HG02623 (cell line): ENCODE measurements around the gene NPEPPS.
"Not testable (repeated sequence)": the region's sequence is repeated elsewhere in the genome, so short reads cannot be mapped to it uniquely, and the experiment has no call there.

Experiments used
- ATAC-seq: cut with Tn5 transposase; IDR thresholded peaks from one replicate; pipeline ENCODE4 v1.9.1; 2021; ENCODE audit warnings: moderate library complexity; ENCODE audit not compliant: unreplicated experiment

The NPEPPS gene

DNA sequence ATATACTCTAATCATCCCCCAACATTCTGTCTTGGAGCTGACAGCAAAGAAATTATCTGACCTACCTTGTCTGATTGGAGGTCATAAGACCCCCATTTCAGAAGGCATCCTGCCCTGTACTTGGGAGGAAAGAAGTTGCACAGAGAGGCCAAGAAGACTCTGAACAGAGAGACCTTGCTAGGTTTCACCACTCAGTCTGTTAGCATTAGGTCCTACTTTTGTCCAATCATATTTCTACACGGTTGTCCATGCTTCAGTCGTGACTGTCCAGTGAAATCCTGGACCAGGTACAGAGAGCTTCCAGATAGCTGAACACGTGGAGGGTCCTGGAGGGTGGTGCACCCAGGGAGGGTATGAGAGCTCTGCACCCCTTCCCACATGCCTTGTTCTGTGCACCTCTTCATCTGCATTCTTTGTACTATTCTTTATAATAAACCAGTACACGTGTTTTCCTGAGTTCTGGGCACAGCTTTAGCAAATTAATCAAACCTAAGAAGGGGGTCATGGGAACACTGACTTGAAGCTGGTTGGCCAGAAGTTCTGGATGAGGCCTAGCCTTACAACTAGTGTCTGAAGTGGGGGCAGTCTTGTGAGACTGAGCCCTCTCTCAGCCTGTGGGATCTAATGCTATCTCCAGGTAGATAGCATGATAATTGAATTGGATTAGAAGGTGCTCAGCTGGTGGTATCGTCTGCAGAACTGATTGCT lies 30.9 kb downstream of the NPEPPS start:
- not testable (repeated sequence) for ATAC-seq

DNA sequence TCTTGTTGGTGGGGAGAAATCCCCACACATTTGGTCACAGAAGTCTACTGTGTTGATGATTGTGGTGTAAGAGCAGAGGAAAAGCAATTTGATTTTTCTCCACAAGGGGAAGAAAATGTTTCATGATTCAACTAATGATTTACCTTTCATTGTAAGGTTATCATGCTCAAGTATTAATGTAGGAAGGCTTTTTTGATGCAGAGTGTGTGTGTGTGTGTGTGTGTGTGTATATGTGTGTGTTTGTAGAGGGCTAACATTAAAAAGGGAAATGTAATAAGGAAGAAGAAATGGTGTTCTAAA lies 31.4 kb downstream of the NPEPPS start:
- not testable (repeated sequence) for ATAC-seq

DNA sequence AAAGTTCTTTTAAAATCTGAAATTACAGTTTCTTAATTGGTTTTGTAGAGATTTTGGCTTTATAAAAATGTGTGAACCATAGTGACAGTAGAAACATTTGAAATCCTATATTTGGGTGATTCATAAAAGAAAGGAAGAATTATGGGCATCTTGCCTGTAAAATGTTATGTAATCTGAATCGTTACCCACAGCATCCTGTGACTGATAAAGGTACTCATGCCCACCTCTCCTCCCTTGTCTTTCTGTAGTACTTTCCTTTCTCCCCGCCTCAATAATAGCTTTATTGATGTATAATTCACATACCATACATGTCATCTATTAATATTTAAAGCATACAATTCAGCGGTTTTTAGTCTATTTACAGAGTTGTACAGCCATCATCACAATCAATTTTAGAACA lies 36.4 kb downstream of the NPEPPS start:
- not testable (repeated sequence) for ATAC-seq

DNA sequence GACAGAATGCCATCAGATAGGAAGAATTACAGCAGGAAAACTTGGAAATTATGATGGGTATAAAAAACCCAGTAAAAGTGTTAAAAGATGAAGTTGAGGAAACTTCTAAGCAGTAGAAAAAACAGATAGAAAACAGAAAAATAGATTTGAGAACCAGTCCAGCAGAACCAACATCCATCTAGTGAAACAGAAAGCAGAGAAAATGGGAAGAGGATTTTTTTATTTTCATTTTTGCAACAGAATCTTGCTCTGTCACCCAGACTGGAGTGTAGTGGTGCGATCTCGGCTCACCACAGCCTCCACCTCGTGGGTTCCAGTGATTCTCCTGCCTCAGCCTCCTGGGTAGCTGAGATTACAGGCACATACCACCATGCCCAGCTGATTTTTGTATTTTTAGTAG lies 41.7 kb downstream of the NPEPPS start:
- not testable (repeated sequence) for ATAC-seq

DNA sequence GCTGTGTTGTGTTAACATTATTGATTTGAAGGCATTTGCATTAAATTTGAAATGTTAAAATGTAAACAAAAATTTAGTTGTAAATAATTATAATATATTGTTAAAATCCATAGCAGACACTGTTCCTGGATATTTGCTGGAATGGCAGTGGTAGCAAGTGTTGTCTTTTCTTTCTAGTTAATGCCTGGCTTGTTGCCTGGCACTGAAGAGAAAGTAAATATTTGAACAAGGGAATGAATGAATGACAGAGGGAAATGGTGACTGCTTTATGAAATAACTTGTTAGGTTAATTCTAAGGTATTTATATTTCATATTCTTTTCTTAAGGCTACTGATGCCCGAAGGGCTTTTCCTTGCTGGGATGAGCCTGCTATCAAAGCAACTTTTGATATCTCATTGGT lies 51.5 kb downstream of the NPEPPS start:
- not testable (repeated sequence) for ATAC-seq

DNA sequence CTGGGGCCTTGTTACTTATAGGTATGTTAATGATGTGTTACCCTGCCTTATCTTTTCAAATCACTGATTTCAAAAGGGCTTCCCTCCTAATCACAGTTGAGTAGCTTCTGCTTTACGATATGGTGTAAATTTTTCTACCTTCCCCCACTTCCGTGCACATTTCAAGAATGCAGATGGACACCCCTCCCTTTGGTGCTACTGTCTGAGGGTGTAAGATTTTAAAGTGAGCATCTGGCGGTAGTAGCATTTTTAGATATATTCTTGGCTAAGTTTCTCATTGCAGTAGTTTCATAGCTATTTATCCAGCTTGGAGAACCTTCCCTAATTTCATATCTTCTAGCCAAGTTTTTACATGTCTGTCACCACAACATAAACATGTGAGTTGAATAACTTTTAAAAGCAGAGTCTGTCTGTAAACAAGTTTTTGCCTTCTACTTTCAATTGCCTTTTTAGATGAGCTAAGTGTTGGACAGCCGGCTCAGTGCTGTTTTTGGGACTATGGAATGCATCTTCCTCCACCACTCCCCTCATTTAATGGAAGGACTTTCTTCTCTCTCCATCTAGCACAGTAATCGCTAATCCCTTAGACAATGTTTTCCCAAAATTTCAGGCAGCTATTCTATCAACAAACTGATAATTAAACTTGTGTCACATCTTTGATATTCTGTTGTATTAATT lies 55.6 kb downstream of the NPEPPS start:
- ATAC-seq = not testable (repeated sequence)

DNA sequence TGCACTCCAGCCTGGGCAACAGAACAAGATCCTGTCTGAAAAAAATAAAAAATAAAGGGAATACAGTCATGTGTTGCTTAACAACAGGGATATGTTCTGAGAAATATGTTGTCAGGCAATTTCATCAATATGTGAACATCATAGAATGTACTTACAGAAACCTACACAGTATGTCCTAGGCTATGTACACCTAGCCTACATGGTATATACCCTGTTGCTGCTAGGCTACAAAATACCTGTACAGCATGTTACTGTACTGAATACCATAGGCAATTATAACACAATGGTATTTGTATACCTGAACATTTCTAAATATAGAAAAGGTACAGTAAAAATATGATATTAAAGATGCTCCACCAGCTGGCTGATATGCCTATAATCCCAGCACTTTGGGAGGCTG lies 62.6 kb downstream of the NPEPPS start:
- ATAC-seq = not testable (repeated sequence)

DNA sequence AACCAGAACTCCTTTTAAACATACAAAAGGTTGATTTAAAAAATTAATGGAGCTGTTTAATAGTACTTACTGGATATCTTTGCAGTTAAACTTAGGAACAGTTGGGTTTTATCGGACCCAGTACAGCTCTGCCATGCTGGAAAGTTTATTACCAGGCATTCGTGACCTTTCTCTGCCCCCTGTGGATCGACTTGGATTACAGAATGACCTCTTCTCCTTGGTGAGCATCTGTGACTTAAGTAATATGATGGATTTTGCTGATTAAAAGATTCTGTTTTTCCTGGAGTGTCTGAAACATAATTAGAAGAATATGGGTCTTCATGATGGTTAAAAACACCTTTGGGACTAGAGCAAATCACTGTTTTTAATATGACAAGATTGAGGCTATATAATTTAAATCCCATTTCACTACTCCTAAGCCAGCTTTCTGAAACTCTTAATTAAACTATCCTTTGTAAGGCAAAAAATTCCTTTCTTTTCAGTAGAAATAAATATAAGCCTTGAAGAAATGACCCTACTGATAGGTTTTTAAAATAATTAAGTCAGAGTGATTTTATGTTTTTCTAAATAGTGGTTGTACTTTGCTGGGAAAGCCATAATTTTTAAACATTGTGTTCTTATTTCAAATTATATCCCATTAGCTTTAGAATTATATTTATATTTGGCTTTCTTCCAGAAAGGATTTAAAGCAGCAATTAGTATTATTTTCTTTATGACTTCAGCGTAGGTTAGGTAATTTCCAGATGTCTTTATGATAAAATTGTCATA lies 73.1 kb downstream of the NPEPPS start:
- ATAC-seq = no peak

DNA sequence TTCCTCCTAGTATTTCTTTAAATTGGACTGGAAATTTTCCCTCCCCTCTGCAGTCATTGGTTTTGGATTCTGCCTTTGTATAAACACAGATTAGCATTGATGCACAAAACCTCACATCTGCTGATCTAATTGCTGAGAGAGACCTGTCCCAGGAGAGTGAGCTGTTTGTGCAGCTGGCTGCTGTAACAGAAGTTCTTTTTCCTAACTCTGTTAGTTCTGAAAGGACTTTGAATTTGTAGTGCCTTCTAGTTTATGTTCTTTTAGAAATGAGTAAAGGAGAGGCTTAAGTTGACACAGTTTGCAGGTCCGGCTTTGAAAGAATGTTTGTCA lies 73.7 kb downstream of the NPEPPS start:
- ATAC-seq = no peak

DNA sequence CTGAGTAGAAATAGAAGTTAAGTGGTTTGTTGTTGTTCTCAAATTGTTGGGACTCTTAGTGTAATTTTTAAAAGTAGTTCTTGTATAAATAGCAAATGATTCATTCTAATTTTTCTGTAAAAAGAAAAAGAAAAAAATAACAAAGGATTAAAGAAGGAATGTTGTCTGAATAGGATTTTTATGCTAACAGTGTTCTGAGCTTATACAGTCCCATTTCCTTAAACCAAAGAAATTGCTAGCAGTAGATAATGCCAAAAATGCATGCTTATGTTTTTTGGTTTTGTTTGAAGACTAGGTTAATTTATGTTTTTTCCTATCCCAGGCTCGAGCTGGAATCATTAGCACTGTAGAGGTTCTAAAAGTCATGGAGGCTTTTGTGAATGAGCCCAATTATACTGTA lies 74.1 kb downstream of the NPEPPS start:
- ATAC-seq = no peak

DNA sequence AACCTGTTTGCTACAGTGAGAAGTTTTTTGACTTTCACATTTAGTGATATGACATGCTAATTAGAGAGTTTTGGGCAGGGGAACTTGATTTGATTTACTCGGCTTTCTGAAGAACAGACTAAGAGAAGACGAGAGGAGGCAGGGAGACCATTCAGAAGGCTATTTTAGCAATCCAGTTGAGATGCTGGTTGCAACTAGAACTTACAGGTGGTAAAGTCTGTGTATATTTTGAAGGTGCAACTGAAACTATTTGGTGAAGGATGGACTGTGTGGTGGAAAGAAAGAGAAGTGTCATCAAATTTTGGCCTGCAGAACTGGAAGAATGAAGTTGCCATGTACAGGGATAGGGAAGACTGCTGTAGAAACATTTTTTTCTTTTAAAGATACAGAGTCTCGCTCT lies 76.6 kb downstream of the NPEPPS start:
- no peak for ATAC-seq

DNA sequence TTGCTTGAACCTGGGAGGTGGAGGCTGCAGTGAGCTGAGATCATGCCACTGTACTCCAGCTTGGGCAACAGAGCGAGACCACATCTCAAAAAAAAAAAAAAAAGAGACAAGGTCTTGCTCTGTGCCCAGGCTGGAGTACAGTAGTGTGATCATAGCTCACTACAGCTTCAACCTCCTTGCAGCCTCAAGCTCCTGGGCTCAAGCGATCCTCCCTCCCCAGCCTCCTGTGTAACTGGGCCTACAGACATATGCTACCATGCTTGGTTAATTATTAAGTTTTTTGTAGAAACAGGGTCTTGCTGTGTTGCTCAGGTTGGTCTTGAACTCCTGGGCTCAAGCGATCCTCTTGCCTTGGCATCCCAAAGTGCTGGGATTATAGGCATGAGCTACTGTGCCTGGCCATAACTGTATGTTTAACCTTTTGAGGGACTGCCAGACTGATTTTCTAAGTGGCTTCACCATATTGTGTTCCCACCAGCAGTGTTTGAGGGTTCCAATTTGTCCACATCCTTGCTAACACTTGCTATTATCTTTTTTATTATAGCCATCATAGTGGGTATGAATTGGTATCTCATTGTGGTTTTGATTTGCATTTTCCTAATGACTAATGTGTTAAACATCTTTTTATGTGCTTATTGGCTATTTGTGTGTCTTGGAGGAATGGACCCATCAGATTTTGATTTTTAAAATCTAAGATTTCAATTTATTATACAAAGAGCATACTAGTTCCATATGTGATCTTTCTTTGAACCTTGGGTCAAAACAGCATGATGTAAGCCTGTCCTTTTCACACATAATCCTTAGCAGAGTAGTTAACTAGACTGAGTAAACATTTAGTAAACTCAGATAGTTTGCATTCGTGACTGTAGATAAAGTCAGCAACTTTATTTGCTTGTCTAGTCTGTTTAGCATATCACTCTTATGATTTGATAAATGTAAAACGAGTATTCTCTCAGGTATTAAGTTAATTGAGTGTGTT lies 80.8 kb downstream of the NPEPPS start:
- ATAC-seq = no peak

DNA sequence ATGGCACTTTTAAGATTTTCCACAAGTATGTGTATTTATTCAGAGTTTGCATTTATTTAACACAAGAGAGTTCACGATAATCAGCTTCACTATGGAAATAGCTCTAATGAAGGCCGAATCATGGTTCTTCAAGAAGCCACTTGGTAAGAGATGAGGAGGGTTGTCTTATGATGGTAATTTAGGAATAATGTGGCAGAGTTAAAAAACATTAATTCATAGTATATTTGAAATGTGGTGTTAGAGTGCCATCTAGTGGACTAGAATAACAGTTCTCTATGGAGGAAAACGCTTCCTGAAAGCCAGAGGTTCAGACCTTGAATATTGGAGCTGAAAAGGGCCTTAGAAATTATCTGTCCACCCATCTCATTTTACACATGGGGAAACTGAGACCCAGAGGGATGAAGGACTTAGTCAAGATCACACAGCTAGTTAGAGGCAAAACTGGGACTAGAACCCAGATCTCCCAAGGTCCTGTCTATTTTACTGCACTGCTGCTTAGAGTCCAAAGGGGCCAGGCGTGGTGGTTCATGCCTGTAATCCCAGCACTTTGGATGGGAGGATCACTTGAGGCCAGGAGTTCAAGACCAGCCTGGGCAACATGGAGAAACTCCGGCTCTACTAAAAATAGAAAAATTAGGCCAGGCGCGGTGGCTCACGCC lies 85.0 kb downstream of the NPEPPS start:
- ATAC-seq = no peak

DNA sequence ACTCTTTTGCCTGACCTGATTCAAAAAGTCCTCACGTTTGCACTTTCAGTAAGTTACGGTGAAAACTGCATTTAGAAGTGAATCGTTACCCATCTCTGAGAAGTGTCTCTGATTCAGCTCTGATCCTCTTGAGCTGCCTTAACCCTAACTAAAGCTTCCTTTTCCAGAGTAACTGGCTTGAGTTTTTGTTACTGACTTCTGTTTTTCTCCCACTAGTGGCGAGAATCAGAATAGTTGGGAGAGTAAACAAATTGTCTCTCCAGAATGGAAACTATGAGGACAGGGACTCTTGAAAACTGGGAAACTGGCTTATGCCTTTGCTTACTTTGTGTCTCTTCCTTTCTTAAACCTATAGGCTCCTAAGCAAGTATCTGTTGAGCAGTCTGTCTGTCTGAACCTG lies 87.5 kb downstream of the NPEPPS start:
- no peak for ATAC-seq

DNA sequence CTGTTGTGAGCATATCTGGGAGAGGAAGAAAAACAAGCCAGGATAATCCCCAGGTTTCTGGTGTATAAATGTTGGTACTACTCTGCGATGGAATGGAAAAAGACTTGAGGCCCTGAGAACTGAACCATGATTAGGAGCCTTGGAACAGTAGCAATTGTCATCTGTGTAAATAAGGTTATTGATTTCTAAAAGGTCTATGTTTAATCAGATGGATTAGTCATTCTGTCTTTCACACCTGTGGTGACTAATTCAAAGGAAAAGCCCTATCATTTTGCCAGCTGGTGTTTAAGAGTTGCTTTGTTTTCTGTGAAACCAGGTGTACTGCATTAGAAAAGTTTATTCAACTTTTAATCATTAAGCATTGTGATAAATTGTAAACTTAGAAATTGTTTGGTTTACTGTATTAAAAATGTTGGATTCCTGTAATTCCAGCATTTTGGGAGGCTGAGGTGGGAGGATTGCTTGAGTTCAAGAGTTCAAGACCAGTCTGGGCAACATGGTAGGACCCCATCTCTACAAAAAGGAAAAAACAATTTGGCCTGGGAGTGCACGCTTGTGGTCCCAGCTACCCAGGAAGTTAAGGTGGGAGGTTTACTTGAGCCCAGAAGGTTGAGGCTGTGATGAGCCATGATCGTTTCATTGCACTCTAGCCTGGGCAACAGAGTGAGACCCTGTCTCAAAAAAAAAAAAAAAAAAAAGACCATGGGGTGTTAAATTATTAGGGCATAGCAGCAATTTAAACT lies 89.8 kb downstream of the NPEPPS start:
- no peak for ATAC-seq

DNA sequence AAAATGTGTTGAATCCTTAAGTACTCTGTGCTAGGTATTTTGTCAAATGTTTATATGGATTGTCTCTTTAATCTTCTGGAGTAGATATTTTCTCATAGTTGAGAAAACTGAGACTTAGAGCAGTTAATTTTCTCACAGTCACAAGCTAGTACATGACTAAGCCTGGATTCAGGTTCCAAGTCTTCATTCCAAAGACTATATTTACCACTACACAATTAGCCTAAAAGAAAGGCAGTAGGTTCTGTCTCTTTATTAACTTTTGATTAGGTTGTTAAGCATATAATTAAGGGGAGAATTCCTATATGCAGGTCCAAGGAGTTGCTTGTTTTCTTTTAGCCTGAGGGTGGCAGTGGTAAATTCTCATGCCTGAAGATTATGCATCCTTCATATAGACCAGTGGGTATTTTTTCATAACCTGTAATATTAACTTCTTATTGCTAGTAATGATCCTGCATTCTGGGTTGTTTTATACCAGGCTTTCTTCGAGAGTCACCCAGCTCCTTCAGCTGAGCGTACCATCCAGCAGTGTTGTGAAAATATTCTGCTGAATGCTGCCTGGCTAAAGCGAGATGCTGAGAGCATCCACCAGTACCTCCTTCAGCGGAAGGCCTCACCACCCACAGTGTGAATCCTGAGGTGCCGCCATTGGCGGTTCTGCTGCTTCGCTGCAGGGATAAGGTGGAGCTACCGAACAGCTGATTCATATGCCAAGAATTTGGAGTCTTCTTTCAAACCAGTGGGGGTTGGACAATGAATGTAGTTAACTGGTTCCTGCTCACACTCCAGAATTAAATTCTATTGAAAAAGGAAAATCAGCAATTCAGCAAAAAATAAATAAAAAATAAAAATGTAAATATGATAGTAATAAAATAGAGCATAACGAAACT lies 90.6 kb downstream of the NPEPPS start:
- no peak for ATAC-seq

DNA sequence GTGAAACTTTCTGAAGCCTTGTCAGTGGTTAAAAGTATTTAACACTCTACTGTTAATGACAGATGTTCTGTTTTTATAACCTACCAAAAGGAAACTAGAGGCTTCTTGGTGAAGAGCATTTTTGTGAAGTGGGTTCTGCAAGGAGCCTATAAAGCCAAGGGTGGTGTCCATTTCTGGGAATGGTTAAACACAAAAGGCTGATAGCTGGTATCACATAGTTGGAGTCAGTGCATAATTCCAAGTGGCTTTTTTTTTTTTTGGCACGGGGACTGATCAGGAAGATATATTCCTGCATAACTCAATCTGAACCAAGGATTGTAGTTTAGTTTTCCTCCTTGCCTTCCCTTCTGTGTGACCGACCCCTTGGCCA lies 91.3 kb downstream of the NPEPPS start:
- ATAC-seq = no peak

DNA sequence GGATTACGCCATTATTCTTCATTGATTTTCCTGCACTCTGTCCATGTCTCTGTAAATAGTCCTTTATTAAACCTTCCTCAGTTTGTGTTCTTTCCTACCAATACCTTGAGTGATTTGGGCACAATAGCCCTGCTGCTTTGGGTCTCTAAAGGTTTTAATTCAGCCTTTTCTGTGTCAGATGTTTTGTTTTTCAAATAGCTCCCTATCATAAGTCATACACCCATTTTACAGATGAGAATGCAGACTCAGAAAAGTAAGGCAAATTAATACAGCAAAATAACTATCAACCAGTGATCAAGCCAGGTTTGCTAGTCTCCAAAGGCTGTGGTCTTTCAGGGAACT lies 93.8 kb downstream of the NPEPPS start:
- no peak for ATAC-seq

DNA sequence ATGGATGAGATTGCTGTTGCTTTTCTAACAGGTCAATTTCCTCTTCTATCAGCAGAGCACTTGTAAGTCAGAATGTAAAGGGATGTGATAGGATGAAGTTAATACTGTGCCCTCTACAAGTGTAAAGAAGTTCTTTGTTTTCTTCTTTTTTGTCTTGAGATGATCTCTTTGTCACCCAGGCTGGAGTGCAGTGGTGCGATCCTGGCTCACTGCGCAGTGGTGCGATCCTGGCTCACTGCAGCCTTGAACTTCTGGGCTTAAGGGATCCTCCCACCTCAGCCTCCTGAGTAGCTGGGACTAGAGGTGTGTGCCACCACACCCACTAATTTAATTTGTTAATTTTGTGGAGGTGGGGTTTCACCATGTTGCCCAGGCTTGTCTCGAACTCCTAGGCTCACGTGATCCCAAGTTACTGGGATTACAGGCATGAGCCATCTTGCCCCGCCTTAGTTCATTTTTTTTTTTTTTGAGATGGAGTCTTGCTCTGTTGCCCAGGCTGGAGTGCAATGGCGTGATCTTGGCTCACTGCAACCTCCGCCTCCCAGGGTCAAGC lies 97.2 kb downstream of the NPEPPS start:
- ATAC-seq = no peak
